Stomach (tissue), 4 donors: ENCODE results near the gene SYNPR.

Experiments used
- CTCF ChIP-seq, 7 experiments: fragments of 450-650 bp in 4 of 7; fragments of 200-600 bp in 3 of 7; sonication (generic) in 3 of 7; IDR thresholded peaks; one replicate each; pipeline ENCODE4 v1.5.1; 2016 to 2019; ENCODE audit warnings: antibody characterized with exemption in 7 of 7, control low read depth in 2 of 7, mild to moderate bottlenecking in 1 of 7
- POLR2A ChIP-seq, 4 donors: fragments of 450-650 bp; IDR thresholded peaks; one replicate each; pipeline ENCODE4 v1.6.1; 2016; ENCODE audit warnings: antibody characterized with exemption in 4 of 4, control low read depth in 2 of 4, mild to moderate bottlenecking in 1 of 4, moderate library complexity in 1 of 4

DNA sequence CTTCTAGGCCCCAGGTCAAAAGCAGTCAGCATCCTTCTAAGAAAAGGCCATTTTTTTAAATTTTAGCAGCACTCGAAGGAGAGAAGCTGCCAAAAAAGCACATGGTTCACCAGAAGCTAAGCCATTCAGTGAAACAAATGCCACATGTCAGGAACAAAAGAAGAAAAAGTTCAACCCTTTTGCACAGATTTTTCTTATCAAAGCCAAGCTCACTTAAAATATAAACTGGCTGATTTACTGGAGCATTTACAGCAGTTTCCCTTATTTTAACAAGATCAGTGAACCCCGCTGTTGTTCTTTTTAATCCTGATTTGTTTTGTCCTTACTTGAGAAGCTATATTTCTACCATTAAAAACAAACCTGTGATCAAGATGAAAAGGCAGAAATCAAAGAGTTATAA lies 46.5 kb upstream of the SYNPR start:
- no peak for TF ChIP-seq POLR2A (IDR thresholded peaks at IDR 0.05)
- no peak for TF ChIP-seq CTCF (IDR thresholded peaks at IDR 0.05)
